ENCODE data around the gene FGF23.

DNA sequence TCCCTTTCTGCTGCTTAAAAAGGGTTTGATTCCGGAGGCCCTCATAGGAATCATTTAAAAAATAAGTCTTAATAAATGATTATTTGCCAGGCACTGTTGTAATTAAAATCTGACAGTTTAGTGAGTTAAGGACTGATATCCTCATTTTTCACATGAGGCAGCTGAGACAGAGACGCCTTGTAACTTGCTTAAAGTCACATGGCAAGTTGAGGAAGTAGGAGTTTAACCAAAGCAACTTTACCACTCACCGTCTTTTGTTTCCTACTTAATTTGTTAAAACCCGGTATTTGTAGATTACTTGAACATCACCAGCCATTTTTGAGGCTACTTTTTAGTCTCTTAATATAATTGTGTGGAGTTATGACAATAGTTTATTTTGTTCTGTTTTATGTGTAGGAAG, 56.1 kb downstream of the FGF23 start:
- TF ChIP-seq POLR2A (IDR thresholded peaks at IDR 0.05) (no peak), POLR2AphosphoS5 (IDR thresholded peaks at IDR 0.05) (no peak)
- TF ChIP-seq, protein P1, sequence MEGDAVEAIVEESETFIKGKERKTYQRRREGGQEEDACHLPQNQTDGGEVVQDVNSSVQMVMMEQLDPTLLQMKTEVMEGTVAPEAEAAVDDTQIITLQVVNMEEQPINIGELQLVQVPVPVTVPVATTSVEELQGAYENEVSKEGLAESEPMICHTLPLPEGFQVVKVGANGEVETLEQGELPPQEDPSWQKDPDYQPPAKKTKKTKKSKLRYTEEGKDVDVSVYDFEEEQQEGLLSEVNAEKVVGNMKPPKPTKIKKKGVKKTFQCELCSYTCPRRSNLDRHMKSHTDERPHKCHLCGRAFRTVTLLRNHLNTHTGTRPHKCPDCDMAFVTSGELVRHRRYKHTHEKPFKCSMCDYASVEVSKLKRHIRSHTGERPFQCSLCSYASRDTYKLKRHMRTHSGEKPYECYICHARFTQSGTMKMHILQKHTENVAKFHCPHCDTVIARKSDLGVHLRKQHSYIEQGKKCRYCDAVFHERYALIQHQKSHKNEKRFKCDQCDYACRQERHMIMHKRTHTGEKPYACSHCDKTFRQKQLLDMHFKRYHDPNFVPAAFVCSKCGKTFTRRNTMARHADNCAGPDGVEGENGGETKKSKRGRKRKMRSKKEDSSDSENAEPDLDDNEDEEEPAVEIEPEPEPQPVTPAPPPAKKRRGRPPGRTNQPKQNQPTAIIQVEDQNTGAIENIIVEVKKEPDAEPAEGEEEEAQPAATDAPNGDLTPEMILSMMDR (IDR thresholded peaks at IDR 0.05) = no peak

All from prostate gland (tissue), 2 donors.